GM21423 (cell line): ENCODE data around the gene ZNF141.
"Not testable (repeated sequence)": the region's sequence is repeated elsewhere in the genome, so short reads cannot be mapped to it uniquely, and the experiment has no call there.

ENCODE experiments used
- ATAC-seq: cut with Tn5 transposase; IDR thresholded peaks from one replicate; pipeline ENCODE4 v1.9.1; 2021; ENCODE audit warnings: mild to moderate bottlenecking, moderate library complexity; ENCODE audit not compliant: unreplicated experiment

ZNF141 gene

GRCh38 chr4:384311-385010, 46.8 kb downstream of the ZNF141 start:
- ATAC-seq: no peak

GRCh38 chr4:385934-386707, 48.5 kb downstream of the ZNF141 start:
- no peak for ATAC-seq

GRCh38 chr4:386708-387105, 49.1 kb downstream of the ZNF141 start:
- no peak for ATAC-seq

- ATAC-seq: no peak
These were observed 66.4 kb downstream of the ZNF141 start for GRCh38 chr4:404006-404405.

- ATAC-seq: not testable (repeated sequence)
These were observed 70.7 kb downstream of the ZNF141 start for GRCh38 chr4:408321-408720.

GRCh38 chr4:422587-422986, 85.0 kb downstream of the ZNF141 start:
- no peak for ATAC-seq
